ENCODE results near the gene ZFP64.
"Not testable (repeated sequence)": the region's sequence is repeated elsewhere in the genome, so short reads cannot be mapped to it uniquely, and the experiment has no call there.

Gene ZFP64

GRCh38 chr20:52145587-52145986 lies 46.0 kb downstream of the ZFP64 start:
- no peak for TF ChIP-seq CTCF (IDR thresholded peaks at IDR 0.05)

GRCh38 chr20:52143277-52143676 lies 48.3 kb downstream of the ZFP64 start:
- Histone ChIP-seq H3K27ac (no peak overlapping the region), H3K4me3 (no peak overlapping the region)
- DNase-seq (ENCODE audit: low spot score) = no peak
- TF ChIP-seq CTCF (IDR thresholded peaks at IDR 0.05) = no peak

More at GRCh38 chr20:52145587-52145986, 46.0 kb downstream of the ZFP64 start:
- Histone ChIP-seq H3K27ac (no peak overlapping the region), H3K4me3 (no peak overlapping the region)
- DNase-seq (ENCODE audit: low spot score) = no peak

- no peak overlapping the region for H3K27ac ChIP-seq
- no peak for TF ChIP-seq CTCF (IDR thresholded peaks at IDR 0.05)
- no peak for DNase-seq (ENCODE audit: low spot score)
These were observed 48.8 kb downstream of the ZFP64 start for GRCh38 chr20:52142757-52143156.

GRCh38 chr20:52139986-52140385 lies 51.6 kb downstream of the ZFP64 start:
- Histone ChIP-seq H3K27ac (no peak overlapping the region), H3K4me3 (no peak overlapping the region)
- TF ChIP-seq CTCF (IDR thresholded peaks at IDR 0.05) = no peak
- no peak for DNase-seq (ENCODE audit: low spot score)

More at GRCh38 chr20:52142757-52143156, 48.8 kb downstream of the ZFP64 start:
- H3K4me3 ChIP-seq = no peak overlapping the region

GRCh38 chr20:52137850-52138249 lies 53.7 kb downstream of the ZFP64 start:
- TF ChIP-seq CTCF (IDR thresholded peaks at IDR 0.05) = no peak
- no peak overlapping the region for H3K4me3 ChIP-seq

GRCh38 chr20:52133714-52134113 lies 57.9 kb downstream of the ZFP64 start:
- not testable (repeated sequence) for DNase-seq (ENCODE audit: low spot score); H3K4me3 ChIP-seq; H3K27ac ChIP-seq

More at GRCh38 chr20:52137850-52138249, 53.7 kb downstream of the ZFP64 start:
- DNase-seq (ENCODE audit: low spot score) = no peak
- H3K27ac ChIP-seq = no peak overlapping the region

- DNase-seq (ENCODE audit: low spot score) = no peak
- TF ChIP-seq CTCF (IDR thresholded peaks at IDR 0.05) = no peak
- Histone ChIP-seq H3K27ac (no peak overlapping the region), H3K4me3 (no peak overlapping the region)
These were observed 59.2 kb downstream of the ZFP64 start for GRCh38 chr20:52132337-52132736.
